SK-N-SH (cell line): ENCODE data around the gene RADIL.

Experiments used
- MXI1 ChIP-seq: IDR thresholded peaks from 2 replicates; pipeline ENCODE4 v1.6.1; 2012; ENCODE audit warnings: mild to moderate bottlenecking, low read depth, low read length, improper control_type of control experiment
- TF ChIP-seq, protein P1 (sequence below): fragments of 200-600 bp; sonication (generic); IDR thresholded peaks from 2 replicates; pipeline ENCODE4 v1.6.1; 2017; ENCODE audit warnings: antibody characterized with exemption, mild to moderate bottlenecking, moderate library complexity
- TF ChIP-seq, protein P2 (sequence below): IDR thresholded peaks from 2 replicates; pipeline ENCODE4 v1.6.1; 2012; ENCODE audit warnings: mild to moderate bottlenecking, low read depth, low read length, moderate library complexity

DNA sequence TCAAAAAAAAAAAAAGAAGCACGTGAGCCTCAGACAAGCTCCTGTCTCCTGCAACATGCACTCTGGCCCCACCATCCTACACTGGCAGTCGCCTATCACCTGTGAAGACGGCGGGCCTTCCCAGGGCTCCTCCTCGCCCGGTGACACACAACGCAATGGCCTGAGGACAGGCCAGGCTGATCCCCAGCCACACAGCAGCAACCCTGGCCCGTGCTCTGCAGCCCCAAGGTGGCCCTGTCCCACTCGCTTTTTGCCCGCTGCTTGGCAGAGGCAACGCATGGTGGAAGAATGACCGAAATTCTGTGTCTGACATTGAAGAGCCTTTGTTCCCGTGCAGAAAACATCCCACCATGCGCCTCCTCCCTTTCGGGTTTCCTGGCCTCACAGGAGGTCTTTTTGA, 8.1 kb downstream of the RADIL start:
- TF ChIP-seq, protein P1, sequence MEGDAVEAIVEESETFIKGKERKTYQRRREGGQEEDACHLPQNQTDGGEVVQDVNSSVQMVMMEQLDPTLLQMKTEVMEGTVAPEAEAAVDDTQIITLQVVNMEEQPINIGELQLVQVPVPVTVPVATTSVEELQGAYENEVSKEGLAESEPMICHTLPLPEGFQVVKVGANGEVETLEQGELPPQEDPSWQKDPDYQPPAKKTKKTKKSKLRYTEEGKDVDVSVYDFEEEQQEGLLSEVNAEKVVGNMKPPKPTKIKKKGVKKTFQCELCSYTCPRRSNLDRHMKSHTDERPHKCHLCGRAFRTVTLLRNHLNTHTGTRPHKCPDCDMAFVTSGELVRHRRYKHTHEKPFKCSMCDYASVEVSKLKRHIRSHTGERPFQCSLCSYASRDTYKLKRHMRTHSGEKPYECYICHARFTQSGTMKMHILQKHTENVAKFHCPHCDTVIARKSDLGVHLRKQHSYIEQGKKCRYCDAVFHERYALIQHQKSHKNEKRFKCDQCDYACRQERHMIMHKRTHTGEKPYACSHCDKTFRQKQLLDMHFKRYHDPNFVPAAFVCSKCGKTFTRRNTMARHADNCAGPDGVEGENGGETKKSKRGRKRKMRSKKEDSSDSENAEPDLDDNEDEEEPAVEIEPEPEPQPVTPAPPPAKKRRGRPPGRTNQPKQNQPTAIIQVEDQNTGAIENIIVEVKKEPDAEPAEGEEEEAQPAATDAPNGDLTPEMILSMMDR: no peak
- TF ChIP-seq, protein P2, sequence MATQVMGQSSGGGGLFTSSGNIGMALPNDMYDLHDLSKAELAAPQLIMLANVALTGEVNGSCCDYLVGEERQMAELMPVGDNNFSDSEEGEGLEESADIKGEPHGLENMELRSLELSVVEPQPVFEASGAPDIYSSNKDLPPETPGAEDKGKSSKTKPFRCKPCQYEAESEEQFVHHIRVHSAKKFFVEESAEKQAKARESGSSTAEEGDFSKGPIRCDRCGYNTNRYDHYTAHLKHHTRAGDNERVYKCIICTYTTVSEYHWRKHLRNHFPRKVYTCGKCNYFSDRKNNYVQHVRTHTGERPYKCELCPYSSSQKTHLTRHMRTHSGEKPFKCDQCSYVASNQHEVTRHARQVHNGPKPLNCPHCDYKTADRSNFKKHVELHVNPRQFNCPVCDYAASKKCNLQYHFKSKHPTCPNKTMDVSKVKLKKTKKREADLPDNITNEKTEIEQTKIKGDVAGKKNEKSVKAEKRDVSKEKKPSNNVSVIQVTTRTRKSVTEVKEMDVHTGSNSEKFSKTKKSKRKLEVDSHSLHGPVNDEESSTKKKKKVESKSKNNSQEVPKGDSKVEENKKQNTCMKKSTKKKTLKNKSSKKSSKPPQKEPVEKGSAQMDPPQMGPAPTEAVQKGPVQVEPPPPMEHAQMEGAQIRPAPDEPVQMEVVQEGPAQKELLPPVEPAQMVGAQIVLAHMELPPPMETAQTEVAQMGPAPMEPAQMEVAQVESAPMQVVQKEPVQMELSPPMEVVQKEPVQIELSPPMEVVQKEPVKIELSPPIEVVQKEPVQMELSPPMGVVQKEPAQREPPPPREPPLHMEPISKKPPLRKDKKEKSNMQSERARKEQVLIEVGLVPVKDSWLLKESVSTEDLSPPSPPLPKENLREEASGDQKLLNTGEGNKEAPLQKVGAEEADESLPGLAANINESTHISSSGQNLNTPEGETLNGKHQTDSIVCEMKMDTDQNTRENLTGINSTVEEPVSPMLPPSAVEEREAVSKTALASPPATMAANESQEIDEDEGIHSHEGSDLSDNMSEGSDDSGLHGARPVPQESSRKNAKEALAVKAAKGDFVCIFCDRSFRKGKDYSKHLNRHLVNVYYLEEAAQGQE: no peak
- TF ChIP-seq MXI1: no peak
